Tibial artery (tissue), 4 donors: Measurements from ENCODE around the gene ZNF814.
"Not testable (repeated sequence)": the region's sequence is repeated elsewhere in the genome, so short reads cannot be mapped to it uniquely, and the experiment has no call there.

Experiments used
- DNase-seq, 2 donors: peaks; one replicate each; pipeline ENCODE4 v3.0.0-alpha.2; 2019
- H3K27ac ChIP-seq, 2 donors: fragments of 200-600 bp; sonication (generic) in 1 of 2; 1 replicate in 1 of 2; 2 replicates in 1 of 2; pipeline ENCODE4 v1.5.1; 2018 to 2019; ENCODE audit warnings: mild to moderate bottlenecking in 1 of 2
- H3K27me3 ChIP-seq, 2 donors: fragments of 200-600 bp; sonication (generic) in 1 of 2; one replicate each; pipeline versions ENCODE4 v1.5.1 to v1.6.0; 2016 to 2019
- H3K36me3 ChIP-seq, 3 donors: fragments of 200-600 bp; sonication (generic) in 2 of 3; one replicate each; pipeline ENCODE4 v1.5.1; 2016 to 2019; ENCODE audit warnings: mild to moderate bottlenecking in 2 of 3
- H3K4me1 ChIP-seq, 4 donors: fragments of 200-600 bp; sonication (generic) in 2 of 4; 1 replicate in 3 of 4; 2 replicates in 1 of 4; pipeline ENCODE4 v1.5.1; 2016 to 2019
- H3K4me3 ChIP-seq, 2 donors: fragments of 200-600 bp; sonication (generic) in 1 of 2; 1 replicate in 1 of 2; 2 replicates in 1 of 2; pipeline ENCODE4 v1.5.1; 2018 to 2019; ENCODE audit warnings: mild to moderate bottlenecking in 2 of 2
- H3K9me3 ChIP-seq, 3 donors: fragments of 200-600 bp; sonication (generic) in 1 of 3; one replicate each; pipeline ENCODE4 v1.5.1; 2016 to 2019
- CTCF ChIP-seq, 2 experiments: fragments of 200-600 bp in 1 of 2; fragments of 450-650 bp in 1 of 2; IDR thresholded peaks; one replicate each; pipeline ENCODE4 v1.5.1; 2017 to 2019; ENCODE audit warnings: antibody characterized with exemption in 2 of 2, mild to moderate bottlenecking in 1 of 2, moderate library complexity in 1 of 2
- intact Hi-C: fragments of 100-400 bp; cut with DNase I; formaldehyde crosslinking; loops from one replicate; pipeline ENCODE4 v1.15.0; 2023; ENCODE audit warnings: low total_unique reads

The ZNF814 gene

DNA sequence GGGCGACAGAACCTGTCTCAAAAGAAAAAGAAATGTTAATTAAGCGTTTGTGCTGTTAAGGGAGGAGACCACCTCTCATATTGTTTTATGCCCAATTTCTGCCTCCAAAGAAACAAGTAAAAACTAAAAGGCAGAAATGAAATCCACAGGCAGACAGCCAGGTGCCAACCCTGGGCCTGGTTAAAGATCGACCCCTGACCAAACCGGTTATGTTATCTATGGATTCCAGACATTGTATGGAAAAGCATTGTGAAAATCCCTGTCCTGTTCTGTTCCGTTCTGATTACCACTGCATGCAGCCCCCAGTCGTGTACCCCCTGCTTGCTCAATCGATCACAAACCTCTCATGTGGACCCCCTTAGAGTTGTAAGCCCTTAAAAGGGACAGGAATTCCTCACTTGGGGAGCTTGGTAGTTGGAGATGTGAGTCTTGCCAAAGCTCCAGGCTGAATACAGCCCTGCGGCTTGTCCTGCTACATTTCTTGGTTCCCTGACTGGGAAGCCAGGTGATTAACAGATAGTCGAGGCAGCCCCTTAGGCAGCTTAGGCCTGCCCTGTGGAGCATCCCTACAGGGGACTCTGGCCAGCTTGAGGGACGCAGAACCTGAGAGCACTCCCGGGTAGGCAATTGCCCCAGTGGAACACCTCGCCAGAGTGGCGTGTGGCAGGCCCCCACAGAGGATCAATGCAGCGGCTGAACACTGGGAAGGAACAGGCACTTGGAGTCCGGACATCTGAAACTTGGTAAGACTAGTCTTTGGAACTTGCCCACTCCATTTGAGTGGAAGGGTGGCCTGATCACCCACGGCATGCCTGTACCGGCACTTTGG, 73.4 kb downstream of the ZNF814 start:
- Histone ChIP-seq H3K27me3 (no peaks in the 10 kb centered on the region), H3K36me3 (peaks cover 6 to 16% (median 10%) of the 10 kb centered on the region in 3 donors), H3K9me3 (no peaks in the 10 kb centered on the region), H3K4me1 (peaks cover 0 to 31% (median 17%) of the 10 kb centered on the region in 4 donors), H3K4me3 (peak overlapping the region; percentile 66 to 82), H3K27ac (peak overlapping the region; percentile 76 to 77)
- TF ChIP-seq CTCF (IDR thresholded peaks at IDR 0.05): no peak
- DNase-seq: no peak
- intact Hi-C loops: loop anchor here (10.0 kb wide), 1 partner anchor 71 kb away; the partner anchor contains the start of gene ZNF776

GRCh38 chr19:57814505-57815246, 74.2 kb downstream of the ZNF814 start, which contains the start of gene ZNF552:
Gene ZNF552 (minus strand): TSS chr19:57814913. CDS start chr19:57814743, 170 bp downstream.
- Histone ChIP-seq H3K36me3 (peaks cover 10 to 24% (median 17%) of the 10 kb centered on the region in 3 donors), H3K9me3 (no peaks in the 10 kb centered on the region), H3K4me3 (peak within 1 kb of the TSS; percentile 66 to 82), H3K27ac (peak within 1 kb of the TSS; percentile 76 to 77), H3K4me1 (peaks cover 0 to 26% (median 15%) of the 10 kb centered on the region in 4 donors), H3K27me3 (no peaks in the 10 kb centered on the region)
- intact Hi-C loops: loop anchor here (10.0 kb wide), 1 partner anchor 70 kb away; the partner anchor contains the start of gene ZNF776
- TF ChIP-seq CTCF (IDR thresholded peaks at IDR 0.05): no peak
- DNase-seq: peak; percentile 87 to 91

DNA sequence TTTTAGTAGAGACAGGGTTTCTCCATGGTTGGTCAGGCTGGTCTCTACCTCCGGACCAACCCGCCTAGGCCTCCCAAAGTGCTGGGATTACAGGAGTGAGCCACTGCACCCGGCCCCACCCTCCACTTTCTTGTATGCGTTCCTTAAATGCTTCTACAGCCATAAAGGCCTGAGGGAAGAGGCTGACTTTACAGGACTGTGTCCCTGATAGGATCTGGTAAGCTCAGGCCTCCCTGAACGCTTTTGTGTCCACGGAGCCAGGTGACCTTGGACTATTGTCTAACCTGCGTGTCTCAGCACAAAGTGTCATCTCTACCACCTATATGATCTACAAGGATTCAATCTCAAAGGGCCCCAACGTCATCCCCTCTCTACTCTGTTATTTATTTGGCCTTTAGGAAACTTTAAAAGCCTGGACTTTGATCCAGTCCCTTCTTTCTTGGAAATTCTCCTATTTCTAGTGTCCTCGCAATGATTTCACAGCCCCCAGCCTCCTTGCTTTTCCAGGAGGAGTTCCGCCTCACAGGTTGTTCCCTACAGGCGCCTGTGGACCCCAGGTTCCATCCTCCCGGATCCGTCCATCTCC, 74.8 kb downstream of the ZNF814 start:
- TF ChIP-seq CTCF (IDR thresholded peaks at IDR 0.05): no peak
- DNase-seq: no peak
- H3K27ac ChIP-seq: peak overlapping the region; percentile 76 to 77
- H3K9me3 ChIP-seq: no peaks in the 10 kb centered on the region
- peak overlapping the region; percentile 66 to 82 for H3K4me3 ChIP-seq
- H3K36me3 ChIP-seq: peaks cover 13 to 31% (median 23%) of the 10 kb centered on the region in 3 donors
- H3K4me1 ChIP-seq: peaks cover 0 to 24% (median 15%) of the 10 kb centered on the region in 4 donors
- intact Hi-C loops: loop anchor here (10.0 kb wide), 1 partner anchor 69 kb away; the partner anchor contains the start of gene ZNF776
- no peaks in the 10 kb centered on the region for H3K27me3 ChIP-seq

- peaks cover 18 to 36% (median 27%) of the 10 kb centered on the region in 3 donors for H3K36me3 ChIP-seq
- peak overlapping the region; percentile 66 to 82 for H3K4me3 ChIP-seq
- H3K4me1 ChIP-seq: peaks cover 0 to 20% (median 15%) of the 10 kb centered on the region in 4 donors
- intact Hi-C loops: loop anchor here (10.0 kb wide), 1 partner anchor 68 kb away; the partner anchor contains the start of gene ZNF776
- H3K9me3 ChIP-seq, H3K27ac ChIP-seq, H3K27me3 ChIP-seq, DNase-seq: not testable (repeated sequence)
Measured at GRCh38 chr19:57812975-57813820, 75.6 kb downstream of the ZNF814 start.

DNA sequence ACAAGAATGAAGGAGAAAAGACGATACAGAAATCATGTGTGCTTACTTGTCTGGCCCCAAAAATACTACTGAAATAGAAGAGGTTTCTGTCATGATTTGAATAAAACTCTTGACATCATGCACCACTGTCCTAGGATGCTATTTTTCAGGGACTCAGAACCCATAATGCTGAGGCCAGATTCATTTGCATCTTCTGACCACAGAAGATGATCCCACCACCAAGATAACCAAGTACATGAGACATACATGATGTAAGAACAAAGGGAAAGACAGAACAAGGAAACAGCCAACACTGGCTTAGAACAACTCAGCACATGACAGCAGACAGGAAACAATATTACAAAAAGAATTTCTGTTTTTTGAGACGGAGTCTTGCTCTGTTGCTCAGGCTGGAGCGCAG, 76.6 kb downstream of the ZNF814 start:
- TF ChIP-seq CTCF (IDR thresholded peaks at IDR 0.05): no peak
- DNase-seq: no peak
- intact Hi-C loops: loop anchor here (10.0 kb wide), 1 partner anchor 67 kb away; the partner anchor contains the start of gene ZNF776

DNA sequence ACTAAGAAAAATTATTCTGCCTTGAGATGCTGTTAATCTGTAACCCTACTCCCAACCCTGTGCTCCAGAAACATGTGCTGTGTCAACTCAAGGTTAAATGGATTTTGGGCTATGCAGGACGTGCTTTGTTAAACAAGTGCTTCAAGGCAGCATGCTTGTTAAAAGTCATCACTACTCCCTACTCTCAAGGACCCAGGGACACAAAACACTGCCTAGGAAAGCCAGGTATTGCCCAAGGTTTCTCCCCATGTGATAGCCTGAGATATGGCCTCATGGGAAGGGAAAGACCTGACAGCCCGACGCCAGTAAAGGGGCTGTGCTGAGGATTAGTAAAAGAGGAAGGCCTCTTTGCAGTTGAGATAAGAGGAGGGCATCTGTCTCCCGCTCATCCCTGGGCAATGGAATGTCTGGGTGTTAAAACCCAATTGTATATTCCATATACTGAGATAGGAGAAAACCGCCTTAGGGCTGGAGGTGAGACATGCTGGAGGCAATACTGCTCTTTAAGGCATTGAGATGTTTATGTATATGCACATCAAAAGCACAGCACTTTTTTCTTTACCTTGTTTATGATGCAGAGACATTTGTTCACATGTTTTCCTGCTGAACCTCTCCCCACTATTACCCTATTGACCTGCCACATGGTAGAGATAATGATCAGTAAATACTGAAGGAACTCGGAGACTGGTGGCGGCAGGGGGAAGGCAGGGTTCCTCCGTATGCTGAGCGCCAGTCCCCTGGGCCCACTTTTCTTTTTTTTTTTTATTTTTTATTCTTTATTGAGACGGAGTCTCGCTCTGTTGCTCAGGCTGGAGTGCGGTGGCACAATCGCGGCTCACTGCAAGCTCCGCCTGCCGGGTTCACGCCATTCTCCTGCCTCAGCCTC, 78.2 kb downstream of the ZNF814 start:
- peaks cover 0 to 22% (median 16%) of the 10 kb centered on the region in 4 donors for H3K4me1 ChIP-seq
- intact Hi-C loops: loop anchor here (10.0 kb wide), 1 partner anchor 66 kb away; the partner anchor contains the start of gene ZNF776
- H3K36me3 ChIP-seq: peaks cover 33 to 46% (median 42%) of the 10 kb centered on the region in 3 donors
- H3K27ac ChIP-seq, H3K4me3 ChIP-seq, H3K27me3 ChIP-seq, H3K9me3 ChIP-seq, DNase-seq: not testable (repeated sequence)

More for the DNA sequence above, 76.6 kb downstream of the ZNF814 start:
- H3K36me3 ChIP-seq: peaks cover 27 to 46% (median 33%) of the 10 kb centered on the region in 3 donors
- peaks cover 0 to 20% (median 15%) of the 10 kb centered on the region in 4 donors for H3K4me1 ChIP-seq
- H3K4me3 ChIP-seq: no peak overlapping the region
- H3K27me3 ChIP-seq: no peaks in the 10 kb centered on the region
- no peaks in the 10 kb centered on the region for H3K9me3 ChIP-seq
- H3K27ac ChIP-seq: no peak overlapping the region
